Fibroblast of upper back skin (primary cell): ENCODE data around the gene CYP4F11.
"Not testable (repeated sequence)": the region's sequence is repeated elsewhere in the genome, so short reads cannot be mapped to it uniquely, and the experiment has no call there.

ENCODE experiments used
- DNase-seq: peaks from one replicate; pipeline ENCODE4 v3.0.0-alpha.2; 2013

CYP4F11 gene, protein sequence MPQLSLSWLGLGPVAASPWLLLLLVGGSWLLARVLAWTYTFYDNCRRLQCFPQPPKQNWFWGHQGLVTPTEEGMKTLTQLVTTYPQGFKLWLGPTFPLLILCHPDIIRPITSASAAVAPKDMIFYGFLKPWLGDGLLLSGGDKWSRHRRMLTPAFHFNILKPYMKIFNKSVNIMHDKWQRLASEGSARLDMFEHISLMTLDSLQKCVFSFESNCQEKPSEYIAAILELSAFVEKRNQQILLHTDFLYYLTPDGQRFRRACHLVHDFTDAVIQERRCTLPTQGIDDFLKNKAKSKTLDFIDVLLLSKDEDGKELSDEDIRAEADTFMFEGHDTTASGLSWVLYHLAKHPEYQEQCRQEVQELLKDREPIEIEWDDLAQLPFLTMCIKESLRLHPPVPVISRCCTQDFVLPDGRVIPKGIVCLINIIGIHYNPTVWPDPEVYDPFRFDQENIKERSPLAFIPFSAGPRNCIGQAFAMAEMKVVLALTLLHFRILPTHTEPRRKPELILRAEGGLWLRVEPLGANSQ

DNA sequence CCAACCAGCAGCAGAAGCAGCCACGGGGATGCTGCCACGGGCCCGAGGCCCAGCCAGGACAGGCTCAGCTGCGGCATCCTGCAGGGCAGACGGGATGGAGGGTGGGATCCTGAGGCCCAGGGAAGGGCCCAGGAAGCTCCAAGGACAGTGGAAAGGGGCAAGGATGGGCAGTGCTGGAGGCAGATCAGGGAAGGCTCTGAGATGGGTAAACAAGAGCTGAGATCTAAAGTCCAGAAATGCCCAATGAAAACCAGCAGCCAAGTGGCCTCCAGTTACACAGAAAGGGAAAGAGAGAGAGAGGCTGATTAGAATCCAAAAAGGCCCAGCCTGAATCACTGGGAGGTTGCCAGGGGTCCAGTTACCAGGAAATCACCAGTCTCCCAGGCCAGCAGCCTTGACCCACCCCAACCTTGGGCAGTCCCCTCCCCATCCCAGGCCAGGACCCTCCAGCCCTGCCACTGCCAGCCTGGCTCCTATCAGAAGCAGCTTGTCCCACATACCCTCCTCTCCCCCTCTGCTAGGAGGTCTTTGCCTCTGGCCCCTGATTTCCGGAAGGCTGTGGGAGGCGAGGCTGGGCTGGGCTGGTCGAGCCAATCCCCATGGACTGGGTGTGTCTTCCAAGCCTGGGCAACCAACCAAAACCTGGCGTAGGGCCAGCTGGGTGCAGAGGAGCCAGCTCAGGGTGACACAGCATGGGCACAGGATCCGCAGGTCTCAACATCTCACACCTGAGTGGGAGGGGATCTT lies at the start of gene CYP4F11:
TSS of gene CYP4F11 (minus strand) at position 198 of the 747 bp plus-strand sequence. CDS start at position 77, 121 bp downstream.
- no peak for DNase-seq

DNA sequence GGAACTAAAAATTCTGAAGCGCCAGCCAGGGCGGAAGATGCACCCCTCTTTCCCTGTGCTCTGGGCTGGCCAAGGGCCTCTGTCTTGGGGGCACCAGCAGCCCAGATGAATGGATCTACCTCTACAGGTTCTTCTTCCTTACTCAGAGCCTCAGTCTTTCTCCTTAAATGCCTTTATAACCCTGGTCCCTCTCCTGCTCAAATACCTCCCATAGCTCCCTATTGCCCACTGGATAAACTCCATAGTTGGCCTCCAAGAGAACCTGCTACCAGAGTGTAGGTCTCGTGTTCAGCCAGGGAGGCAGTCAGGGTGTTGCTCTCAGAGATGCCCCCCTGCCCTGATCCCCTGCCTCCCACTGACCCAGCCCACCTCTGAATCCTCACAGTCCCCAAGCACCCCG lies 45.0 kb upstream of the CYP4F11 start:
- DNase-seq: no peak

DNA sequence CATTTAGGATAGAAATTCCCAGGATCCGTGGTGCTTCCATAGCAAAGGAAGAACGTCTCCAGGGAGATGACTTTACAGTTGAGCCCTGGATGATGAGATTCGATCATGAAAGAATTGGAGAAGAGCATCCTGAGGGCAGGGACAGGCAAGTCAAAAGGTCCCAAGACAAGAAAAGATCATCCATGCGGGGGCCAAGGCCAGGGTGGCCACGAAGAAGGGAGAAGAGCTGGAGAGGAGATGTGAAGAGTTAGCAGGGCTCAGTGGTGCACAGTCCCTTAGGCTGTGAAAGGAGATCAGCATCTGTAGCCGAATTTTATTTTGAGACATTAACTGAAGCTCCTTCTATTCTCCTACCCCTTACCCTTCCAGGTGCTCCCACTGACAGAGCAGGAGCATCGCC lies 43.4 kb upstream of the CYP4F11 start:
- no peak for DNase-seq

DNA sequence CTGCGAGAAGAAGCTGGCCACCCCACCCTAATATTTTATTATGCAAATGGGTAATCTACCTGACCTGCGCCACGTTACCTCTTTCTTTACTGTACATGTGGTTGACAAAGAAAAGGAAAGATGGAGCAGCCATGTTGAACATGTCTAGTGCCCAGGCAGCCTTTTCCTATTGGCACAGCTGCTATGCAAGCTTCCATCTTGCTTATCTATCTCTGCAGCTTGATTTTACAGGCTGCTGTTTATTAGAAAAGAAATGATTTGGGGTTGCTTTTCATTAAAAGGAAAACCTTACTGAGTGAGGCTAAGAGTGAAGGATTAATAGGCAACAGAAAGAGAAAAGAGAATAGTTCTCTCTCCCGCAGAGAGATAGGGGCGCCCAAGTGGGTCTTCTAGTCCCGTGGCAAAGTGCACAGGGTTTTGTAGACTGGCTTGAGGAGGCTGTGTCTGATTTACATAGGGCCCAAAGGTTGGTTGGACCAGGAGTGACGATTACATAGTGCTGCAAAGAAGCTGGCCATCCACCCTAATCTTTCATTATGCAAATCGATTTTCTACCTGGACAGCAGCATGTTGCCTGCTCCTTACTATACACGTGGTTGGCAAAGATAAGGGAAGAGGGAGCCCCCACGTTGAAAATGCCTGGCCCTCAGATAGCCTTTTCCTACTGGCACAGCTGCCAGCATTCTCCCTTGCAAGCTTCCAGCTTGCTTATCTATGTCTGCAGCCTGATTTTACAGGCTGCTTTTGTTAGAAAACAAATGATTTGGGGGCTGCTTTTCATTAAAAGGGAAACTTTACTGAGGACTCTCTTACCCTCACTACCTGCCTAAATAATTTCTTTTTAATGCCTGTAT lies 42.7 kb upstream of the CYP4F11 start:
- DNase-seq: no peak

DNA sequence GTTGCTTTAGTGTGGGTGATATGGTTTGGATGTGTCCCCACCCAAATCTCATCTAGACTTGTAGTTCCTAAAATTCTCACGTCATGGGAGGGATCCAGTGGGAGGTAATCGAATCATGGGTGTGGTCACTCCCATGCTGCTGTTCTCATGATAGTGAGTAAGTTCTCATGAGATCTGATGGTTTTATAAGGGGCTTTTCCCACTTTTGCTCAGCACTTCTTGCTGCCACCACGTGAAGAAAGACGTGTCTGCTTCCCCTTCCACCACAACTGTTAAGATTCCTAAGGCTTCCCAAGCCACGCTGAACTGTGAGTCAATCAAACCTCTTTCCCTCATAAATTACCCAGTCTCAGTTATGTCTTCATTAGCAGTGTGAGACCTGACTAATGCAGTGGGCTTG lies 40.5 kb upstream of the CYP4F11 start:
- DNase-seq: no peak

DNA sequence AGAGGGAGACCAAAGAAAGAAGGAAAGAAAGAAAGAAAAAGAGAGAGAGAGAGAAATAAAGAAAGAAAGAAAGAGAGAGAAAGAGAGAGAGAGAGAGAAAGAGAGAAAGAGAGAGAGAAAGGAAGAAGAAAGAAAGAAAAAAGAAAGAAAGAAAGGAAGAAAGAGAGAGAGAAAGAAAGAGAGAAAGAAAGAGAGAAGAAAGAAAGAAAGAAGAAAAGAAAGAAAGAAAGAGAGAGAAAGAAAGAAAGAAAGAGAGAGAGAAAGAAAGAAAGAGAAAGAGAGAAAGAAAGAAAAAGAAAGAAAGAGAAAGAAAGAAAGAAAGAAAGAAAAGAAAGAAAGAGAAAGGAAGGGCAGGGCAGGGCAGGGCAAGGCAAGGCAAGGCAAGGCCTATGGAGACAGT lies 37.7 kb upstream of the CYP4F11 start:
- DNase-seq: not testable (repeated sequence)

DNA sequence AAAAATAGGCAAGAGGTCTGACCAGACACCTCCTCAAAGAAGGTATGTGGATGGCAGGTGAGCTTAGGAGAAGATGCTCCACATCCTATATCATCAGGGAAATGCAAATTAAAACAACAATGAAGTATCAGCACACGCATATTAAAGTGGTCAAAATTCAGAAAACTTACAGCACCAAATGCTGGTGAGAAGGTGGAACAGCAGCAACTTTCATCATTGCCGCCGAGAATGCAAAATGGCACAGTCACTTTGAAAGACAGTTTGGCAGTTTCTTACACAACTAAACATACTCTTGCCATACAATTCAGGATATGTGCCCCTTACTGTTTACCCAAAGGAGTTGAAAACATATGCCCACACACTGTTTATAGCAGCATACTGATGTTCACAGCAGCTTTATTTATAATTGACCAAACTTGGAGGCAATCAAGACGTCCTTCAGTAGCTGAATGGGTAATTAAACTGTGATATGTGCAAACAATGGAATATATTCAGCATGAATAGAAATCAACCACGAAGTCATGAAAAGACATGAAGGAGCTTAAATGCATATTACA lies 37.0 kb upstream of the CYP4F11 start:
- no peak for DNase-seq

DNA sequence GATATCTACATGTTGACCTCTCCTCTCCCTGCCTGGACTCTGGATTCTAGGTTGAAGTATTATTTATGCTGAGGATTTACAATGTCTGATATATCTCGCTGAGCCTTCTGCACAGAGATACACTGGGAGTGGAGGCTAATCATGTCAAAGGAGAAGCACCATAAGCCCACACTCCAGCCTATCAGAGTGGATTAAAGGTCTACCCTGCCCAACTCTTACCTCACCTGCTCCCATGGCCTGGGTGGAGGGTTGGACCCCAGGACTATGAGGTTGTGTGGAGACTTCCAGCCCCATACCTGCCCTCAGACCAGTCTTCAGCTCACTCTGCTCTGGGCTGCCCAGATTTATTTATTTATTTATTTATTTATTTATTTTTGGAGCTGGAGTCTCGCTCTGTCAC lies 29.9 kb upstream of the CYP4F11 start:
- DNase-seq: no peak

DNA sequence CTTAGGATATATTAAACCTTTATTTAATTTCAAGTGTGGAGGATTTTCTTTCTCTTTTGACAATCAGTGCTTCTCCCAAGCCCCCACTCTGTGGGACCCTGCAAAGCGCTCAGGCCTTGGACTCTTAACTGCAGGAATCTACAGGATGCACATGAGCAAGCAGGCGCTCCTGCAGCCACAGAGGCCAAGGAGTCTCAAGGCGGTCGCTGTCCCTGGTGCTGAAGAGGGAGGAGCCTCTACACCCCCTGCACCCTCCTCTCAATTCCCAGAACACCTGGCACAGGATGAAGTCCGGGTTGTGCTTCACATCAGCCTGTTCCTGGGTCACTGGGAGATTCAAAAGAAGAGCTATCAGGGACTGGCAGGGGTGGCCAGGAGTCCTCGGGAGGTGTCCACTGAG lies 28.0 kb upstream of the CYP4F11 start:
- DNase-seq: no peak

DNA sequence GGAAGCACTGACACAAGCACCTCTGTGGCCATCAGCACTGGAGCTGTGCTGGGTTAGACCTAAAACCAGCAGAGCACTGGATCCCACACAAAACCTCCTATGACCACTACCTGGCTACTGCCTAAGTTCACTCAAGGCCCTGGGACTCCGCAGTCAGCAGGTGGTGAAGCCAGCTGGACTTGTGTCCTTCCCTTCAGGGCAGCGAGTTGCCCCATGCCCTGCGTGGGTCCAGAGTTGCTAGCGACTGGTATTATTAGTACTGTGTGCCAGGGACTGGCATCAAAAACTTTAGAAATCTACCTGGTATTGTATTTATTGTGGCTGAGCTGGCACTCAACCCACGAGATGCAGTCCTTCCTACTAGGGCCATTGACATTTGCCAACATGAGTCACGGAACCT lies 20.5 kb upstream of the CYP4F11 start:
- no peak for DNase-seq

DNA sequence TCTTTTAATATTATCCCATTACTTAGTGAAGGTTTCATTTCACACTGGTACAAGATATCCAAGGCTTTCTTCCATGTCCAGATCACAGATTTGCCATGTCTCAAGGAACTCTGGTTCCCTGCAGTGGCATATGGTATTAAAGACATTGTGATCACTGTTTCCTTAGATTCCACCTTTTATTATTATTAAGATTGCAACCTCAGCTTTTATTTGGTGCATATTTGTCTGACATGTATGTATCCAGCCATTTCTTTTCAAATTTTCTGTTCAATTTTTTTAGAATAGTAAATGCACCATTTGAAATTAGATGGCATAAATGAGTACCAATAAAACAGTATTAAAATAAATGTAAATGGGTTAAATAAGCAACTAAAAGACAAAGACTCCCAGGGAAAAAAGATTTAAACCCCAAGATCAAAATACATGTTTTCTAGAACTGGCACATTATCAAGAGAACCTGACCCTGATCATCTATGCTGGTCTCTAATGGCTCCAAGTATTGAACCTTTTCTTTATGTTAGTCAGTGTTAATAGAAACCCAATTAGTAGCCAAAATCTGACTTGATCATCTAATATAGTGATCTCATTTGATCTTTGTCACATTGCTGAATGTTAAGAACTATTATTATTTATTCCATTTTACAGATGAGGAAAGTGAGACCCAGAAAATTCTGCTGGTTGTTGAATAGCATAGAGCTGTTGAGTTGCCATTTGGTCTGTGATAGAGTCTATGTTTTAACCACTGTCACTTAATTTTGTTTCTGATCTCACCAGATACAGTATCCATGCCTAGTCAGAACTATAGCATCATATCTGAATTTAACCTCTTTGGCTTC lies 14.1 kb upstream of the CYP4F11 start, which contains the start of gene OR10H4:
TSS of gene OR10H4 (plus strand) at position 786 of the 836 bp plus-strand sequence. CDS start at position 786, 0 bp downstream.
- no peak for DNase-seq

DNA sequence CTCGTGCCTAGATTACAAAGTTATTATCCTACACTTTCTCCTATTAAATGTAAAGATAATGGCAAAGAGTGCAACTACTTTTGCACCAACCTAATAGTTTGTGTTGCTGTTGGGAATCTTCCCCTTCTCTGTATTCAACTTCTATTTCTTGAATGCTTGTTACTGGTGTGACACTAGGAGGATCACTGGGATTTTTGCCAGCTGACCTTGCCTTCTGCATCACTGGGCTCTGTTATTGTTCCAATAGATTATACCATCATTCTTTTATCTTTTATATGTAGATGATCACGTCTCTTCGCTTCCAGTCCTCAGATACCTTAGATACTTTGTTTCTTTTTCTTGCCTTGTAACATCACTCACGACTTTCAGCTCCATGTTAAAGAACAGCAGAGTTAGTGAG lies 11.0 kb upstream of the CYP4F11 start:
- no peak for DNase-seq

DNA sequence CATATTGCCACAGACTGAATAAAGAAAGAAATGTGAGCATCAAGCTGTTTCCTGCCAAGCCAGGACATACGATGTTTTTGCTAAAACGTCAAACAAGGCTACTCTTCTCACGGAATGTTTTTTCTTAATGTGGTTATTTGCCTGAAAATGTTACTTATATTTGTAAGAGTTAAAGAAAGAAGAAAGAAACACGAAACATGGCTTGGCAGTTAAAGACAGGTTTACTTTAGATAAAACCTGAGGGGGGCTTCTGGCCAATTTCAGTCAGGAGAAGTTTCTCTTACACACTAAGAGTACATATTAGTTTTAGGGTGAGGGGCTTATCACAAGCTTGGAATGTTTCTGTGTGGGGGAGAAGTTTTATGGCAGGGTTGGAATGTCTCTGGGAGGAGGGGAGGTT lies 10.1 kb upstream of the CYP4F11 start:
- no peak for DNase-seq

DNA sequence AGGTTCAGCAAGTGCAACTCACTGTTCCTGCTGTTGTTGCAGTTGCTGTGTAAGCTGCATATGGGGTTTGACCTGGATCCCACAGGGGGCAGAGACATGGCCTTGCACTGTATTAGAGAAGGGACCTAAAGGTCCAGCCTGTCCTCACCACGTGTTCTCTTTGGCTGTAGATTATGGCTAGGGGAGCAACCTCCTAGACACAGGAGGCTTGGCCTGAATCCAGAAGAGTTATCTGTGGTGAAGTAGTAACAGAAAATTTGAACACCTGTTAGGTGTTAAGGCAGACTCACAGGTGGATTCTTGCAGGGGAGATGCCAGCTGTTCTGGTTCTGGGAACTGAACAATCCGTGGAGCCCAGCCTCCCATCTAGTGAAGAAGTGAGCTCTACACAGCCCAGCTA lies 3.4 kb upstream of the CYP4F11 start:
- no peak for DNase-seq

DNA sequence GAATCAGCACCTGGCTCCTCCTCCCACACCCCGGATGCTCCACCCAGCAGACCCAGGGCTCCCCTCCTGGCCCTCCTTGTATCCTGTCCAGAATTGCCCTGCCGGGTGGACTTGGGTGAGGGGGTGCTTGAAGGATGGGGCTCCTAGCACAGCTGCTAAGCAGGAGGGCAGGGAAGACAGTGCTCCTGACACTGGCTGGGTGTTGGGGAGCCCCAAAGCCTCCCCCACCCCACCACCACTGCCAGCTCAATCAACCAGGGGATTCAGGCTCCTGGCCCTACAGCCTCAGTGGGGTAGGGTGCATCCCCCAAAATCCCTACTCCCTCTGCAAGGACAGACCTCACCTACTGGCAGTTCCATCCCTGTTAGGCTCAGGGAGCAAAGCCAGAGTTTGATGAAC lies 2.6 kb upstream of the CYP4F11 start:
- no peak for DNase-seq

DNA sequence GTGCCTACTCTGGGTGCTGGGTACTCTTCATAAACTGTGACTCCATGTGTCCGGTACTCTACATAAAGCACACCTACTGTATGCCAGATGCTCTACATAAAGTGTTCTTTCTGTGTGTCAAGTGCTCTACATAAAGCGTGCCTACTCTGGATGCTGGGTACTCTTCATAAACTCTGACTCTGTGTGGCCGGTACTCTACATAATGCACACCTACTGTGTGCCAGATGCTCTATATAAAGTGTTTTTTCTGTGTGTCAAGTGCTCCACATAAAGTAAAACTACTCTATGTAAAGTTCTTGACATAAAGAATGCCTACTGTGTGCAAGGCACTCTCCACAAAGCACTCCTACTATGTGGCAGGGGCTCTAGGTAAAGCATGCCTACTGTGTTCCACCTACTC lies 1.8 kb upstream of the CYP4F11 start:
- no peak for DNase-seq

DNA sequence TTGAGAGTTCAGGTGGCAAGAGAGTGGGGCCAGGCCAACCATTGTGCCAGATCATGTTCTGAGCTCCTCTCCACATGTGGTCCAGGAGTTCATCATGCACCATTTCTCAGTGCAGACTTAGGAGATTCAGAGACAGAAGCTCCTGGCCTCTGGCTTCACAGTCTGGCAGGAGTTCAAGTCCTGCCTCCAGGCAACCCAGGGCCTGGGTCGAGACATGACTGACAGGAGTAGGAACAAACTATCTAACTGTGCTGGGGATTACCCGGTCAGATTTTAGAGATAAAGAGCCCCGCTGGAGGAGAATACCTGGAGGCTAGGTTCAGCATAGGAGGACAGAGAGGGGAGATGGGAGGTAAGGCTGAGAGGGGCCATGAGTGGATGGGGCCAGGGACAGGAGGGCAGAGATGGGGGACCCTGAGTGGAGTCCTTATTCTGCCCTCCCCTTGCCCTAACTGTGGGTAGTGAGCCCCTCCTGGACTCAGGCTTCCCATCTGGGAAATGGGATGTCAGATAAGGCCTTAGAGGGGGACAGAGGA lies 906 bp upstream of the CYP4F11 start:
- no peak for DNase-seq

DNA sequence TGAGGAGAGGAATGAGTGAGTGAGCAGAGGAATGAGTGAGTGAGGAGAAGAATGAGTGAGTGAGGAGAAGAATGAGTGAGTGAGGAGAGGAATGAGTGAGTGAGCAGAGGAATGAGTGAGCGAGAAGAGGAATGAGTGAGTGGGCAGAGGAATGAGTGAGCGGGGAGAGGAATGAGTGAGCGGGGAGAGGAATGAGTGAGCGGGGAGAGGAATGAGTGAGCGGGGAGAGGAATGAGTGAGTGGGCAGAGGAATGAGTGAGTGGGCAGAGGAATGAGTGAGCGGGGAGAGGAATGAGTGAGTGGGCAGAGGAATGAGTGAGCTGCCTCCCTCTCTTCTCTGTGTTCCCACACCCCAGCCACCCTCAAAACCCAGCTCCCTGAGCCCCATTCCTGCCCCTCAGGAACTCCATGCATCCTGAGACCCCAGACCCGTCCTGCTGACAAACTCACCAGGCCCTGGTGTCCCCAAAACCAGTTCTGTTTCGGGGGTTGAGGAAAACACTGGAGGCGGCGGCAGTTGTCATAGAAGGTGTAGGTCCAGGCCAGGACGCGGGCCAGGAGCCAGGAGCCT lies 483 bp downstream of the CYP4F11 start:
- not testable (repeated sequence) for DNase-seq

DNA sequence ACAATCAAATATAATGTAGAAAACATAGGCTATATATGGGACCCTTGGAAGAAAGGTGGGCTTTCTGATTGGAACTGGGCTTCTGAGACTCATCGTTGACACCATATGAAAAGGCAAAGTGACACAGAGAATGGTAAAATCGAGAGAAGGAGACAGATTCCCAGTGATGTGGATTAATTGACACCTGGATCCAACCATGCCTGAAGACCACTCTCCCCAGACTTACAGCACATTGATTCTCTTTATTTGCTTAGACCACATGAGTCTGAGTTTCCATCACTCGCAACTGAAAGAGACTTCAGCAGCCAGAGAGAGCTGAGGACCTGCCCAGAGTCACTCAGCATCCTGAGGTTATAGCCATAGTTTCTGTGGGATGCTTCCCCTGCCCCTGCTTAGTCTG lies 6.0 kb downstream of the CYP4F11 start:
- no peak for DNase-seq

DNA sequence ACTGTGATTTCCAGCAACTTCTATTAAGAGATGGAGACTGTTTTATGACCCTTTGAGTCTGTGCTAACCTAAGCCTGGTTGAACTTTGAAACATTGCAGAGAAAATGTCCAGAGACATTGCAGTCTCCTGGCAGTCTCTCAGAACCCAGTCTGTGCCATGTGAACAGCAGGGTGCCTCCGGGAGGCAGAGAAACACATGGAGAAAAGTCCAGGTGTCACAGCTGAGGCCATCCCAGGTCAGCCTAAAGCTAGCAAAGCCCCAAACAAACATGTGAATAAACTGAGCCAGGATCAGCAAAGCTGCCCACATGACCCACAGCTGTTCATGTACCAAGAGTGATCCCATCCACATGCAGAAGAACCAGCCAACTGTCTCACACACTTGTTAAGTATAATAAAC lies 7.8 kb downstream of the CYP4F11 start:
- no peak for DNase-seq

DNA sequence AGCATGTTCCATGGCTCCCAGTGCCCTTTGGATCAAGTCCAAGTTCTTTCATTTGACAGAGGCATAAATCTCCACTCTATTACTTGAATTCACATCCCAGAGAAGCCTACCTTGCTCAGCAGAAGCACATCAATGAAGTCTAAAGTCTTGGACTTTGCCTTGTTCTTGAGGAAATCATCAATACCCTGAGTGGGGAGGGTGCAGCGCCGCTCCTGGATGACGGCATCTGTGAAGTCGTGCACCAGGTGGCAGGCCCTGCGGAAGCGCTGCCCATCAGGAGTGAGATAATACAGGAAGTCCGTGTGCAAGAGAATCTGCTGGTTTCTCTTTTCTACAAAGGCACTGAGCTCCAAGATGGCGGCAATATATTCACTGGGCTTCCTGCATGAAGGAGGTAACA lies 10.6 kb downstream of the CYP4F11 start:
- no peak for DNase-seq
